Psoas muscle (tissue), 8 donors: ENCODE data around the gene TGM6. TPM values are rescaled to one million over a fixed set of nuclear protein-coding genes. Genes with fewer than 3 reads are reported as not detected.

Experiments used
- ATAC-seq, 4 donors: fragments of 200-7000 bp; cut with Tn5 transposase; one replicate each; pipeline ENCODE4 v1.9.1; 2020; ENCODE audit warnings: moderate library complexity in 3 of 4, mild to moderate bottlenecking in 2 of 4
- DNase-seq, 2 donors: peaks; one replicate each; pipeline ENCODE4 v3.0.0-alpha.2; 2020
- H3K27ac ChIP-seq: fragments of 200-600 bp; one replicate; pipeline ENCODE4 v1.8.0; 2022
- H3K27me3 ChIP-seq, 3 donors: fragments of 200-600 bp in 1 of 3; one replicate each; pipeline versions ENCODE4 v1.6.1 to v1.8.0; 2013 to 2022; ENCODE audit warnings: low read length in 2 of 3, mild to moderate bottlenecking in 2 of 3, moderate library complexity in 1 of 3; ENCODE audit not compliant: insufficient read depth in 3 of 3
- H3K36me3 ChIP-seq, 2 donors: fragments of 200-600 bp in 1 of 2; one replicate each; pipeline versions ENCODE4 v1.6.1 to v1.8.0; 2013 to 2022; ENCODE audit warnings: low read depth in 1 of 2, mild to moderate bottlenecking in 1 of 2, moderate library complexity in 1 of 2; ENCODE audit not compliant: insufficient read depth in 1 of 2
- H3K4me1 ChIP-seq: fragments of 200-600 bp; one replicate; pipeline ENCODE4 v1.8.0; 2022
- H3K4me3 ChIP-seq: fragments of 200-600 bp; one replicate; pipeline ENCODE4 v1.8.0; 2022; ENCODE audit warnings: mild to moderate bottlenecking
- H3K9me3 ChIP-seq: fragments of 200-600 bp; one replicate; pipeline ENCODE4 v1.8.0; 2022
- CTCF ChIP-seq: fragments of 200-600 bp; IDR thresholded peaks from one replicate; pipeline ENCODE4 v1.8.0; 2022; ENCODE audit warnings: antibody characterized with exemption
- WGBS, 3 donors: extraction: QIAGEN DNeasy Blood & Tissue Kit; methylation state at CpG; one replicate each; pipeline versions ENCODE4 v1.1.6 to v1.1.7; 2013; 5-methylcytosine and 5-hydroxymethylcytosine counted together
- intact Hi-C, 2 donors: fragments of 100-400 bp; cut with DNase I; formaldehyde crosslinking; loops; one replicate each; pipeline versions ENCODE4 v1.11.0 to v1.14.2; 2022
- polyA plus RNA-seq, 3 donors: library from polyadenylated mRNA; stranded (reverse); fragments of 200-250 nt; gene quantifications; one replicate each; pipeline ENCODE4 v1.2.3, GENCODE V29; 2013
- total RNA-seq, 4 donors: library from RNA; stranded (reverse); fragmentation: NEBNext Ultra II Directional in 2 of 4; extraction: Animal tissue kit (Norgen Biotek cat#: 25700) in 2 of 4; gene quantifications; one replicate each; pipeline versions ENCODE4 v1.2.1 to v1.2.4, GENCODE V29; 2021 to 2023
- donor health status: healthy with polysubstance abuse.
- donor health status: DM: no; HTN: no; CAD: no; lungs with moderate emphysema.
- donor health status: Bipolar disorder and iron deficiency.
- donor health status: healthy.
- donor health status: DM: yes; HTN: yes; CAD: no.
- donor health status: DM: no; HTN: no; CAD: no.
- donor health status: DM: no; HTN: no; CAD: no.
- donor health status: DM: yes; HTN: yes; CAD: no.

Gene TGM6
- total and polyA plus RNA-seq, 7 donors = not detected

- Histone ChIP-seq H3K27ac (no peak overlapping the region), H3K27me3 (no peaks in the 10 kb centered on the region), H3K4me1 (peaks cover 3% of the 10 kb centered on the region), H3K9me3 (no peaks in the 10 kb centered on the region), H3K36me3 (peaks cover 0 to 13% of the 10 kb centered on the region in 2 donors), H3K4me3 (no peak overlapping the region)
- DNase-seq (no peak), ATAC-seq (no peak)
- intact Hi-C loops = loop anchor here in 1 of 2 donors (10.0 kb wide), 1 partner anchor 179 kb away; the partner anchor contains the start of gene NOP56
- TF ChIP-seq CTCF = no peak
- WGBS, 3 donors = 92 to 97% (median 94%) methylated on average over 9 of the region's 9 CpGs
These were observed 95.4 kb downstream of the TGM6 start for GRCh38 chr20:2475850-2476741.

DNA sequence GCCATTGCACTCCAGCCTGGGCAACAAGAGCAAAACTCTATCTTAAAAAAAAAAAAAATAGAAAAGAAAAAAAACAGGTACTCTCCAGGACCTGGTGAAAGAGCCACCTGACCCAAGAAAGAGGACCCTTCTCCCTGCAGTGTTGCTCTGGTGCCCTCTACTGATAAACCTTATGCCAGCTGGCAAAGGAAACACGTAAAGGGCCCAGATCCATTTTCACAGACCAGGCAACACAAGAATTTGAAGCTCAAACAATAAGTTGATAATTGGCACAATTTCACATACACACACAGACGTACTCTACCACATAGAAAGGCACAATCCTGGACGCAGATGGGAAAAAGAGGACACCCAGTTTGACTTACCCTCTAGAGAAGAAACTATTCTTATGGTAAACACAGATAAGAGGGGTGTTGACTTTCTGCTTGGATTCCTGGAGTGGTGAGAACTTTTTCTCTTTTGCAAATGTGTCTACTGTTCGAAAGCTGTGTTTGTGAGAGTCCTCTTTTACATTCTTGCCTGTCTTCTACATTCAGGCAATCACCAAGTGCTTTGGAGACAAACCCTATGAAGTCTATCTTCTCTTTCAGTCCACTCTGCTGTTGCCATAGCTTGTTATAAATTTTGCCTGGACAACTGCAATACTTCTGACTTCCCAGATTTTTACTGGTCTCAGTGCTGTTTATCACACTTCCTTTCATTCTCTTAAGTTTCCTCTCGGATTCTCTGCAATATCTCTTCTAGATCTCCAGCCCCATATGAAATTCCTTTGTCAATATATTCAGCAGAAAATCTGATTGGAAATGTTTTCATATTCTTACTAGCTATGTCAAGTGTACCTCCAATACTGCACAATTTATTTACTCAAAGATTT is 96.3 kb downstream of the TGM6 start:
- WGBS, 3 donors = 81 to 88% (median 84%) methylated on average over 5 of the region's 5 CpGs
- H3K27me3 ChIP-seq = no peaks in the 10 kb centered on the region
- ATAC-seq (no peak), DNase-seq (no peak)
- H3K36me3 ChIP-seq = peaks cover 0 to 22% of the 10 kb centered on the region in 2 donors
- no peaks in the 10 kb centered on the region for H3K9me3 ChIP-seq
- intact Hi-C loops = loop anchor here in 1 of 2 donors (10.0 kb wide), 1 partner anchor 178 kb away; the partner anchor contains the start of gene NOP56
- TF ChIP-seq CTCF = peak; percentile 5
- H3K4me1 ChIP-seq = no peaks in the 10 kb centered on the region
- H3K27ac ChIP-seq = no peak overlapping the region
- no peak overlapping the region for H3K4me3 ChIP-seq

DNA sequence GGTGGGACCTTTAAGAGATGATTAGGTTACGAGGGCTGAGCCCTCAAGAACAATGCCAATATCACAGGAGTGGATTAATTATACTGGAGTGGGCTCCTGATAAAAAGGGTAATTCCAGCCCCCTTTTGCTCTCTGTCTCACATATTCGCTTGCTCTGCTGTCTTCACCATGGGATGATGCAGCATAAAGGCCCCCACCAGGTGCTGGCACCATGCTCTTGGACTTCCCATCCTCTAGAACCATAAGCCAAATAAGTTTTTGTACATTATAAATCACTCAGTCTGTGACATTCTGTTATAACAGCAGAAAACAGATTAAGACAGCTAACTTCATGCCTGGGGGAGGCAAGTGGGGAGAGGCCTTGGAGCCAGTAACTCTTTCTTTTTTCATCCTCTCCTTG is 99.7 kb downstream of the TGM6 start:
- DNase-seq (no peak), ATAC-seq (no peak)
- Histone ChIP-seq H3K27me3 (no peaks in the 10 kb centered on the region), H3K4me3 (no peak overlapping the region), H3K9me3 (no peaks in the 10 kb centered on the region), H3K27ac (no peak overlapping the region), H3K4me1 (no peaks in the 10 kb centered on the region), H3K36me3 (peaks cover 7 to 56% of the 10 kb centered on the region in 2 donors)
- WGBS, 3 donors = 96 to 99% (median 98%) methylated on average over 2 of the region's 2 CpGs
- no peak for TF ChIP-seq CTCF
- intact Hi-C loops = no loop called here

Other genes with a start within 250 kb of the TGM6 start
- under 1 TPM in 1 of 4 donors, not detected in 3; 0.11 TPM for gene TGM3, start 84.9 kb upstream of the TGM6 start, total RNA-seq
- gene TGM3, start 84.9 kb upstream of the TGM6 start, polyA plus RNA-seq = under 1 TPM in 2 of 3 donors, not detected in 1; 0.07 to 0.14 TPM
- 100 to 1,000 TPM in 1 of 4 donors, 10 to 100 TPM in 3; 41.9 to 114 (median 78.8) TPM for gene SNRPB, start 89.9 kb downstream of the TGM6 start, total RNA-seq
- gene SNRPB, start 89.9 kb downstream of the TGM6 start, polyA plus RNA-seq = 100 to 1,000 TPM; 148 to 355 (median 157) TPM
- 10 to 100 TPM in 2 of 4 donors, 1 to 10 TPM in 2; 7.8 to 15.3 (median 10.9) TPM for gene ZNF343, start 128.0 kb downstream of the TGM6 start, total RNA-seq
- gene ZNF343, start 128.0 kb downstream of the TGM6 start, polyA plus RNA-seq = 10 to 100 TPM in 1 of 3 donors, 1 to 10 TPM in 2; 6.4 to 13.1 (median 9.0) TPM
- gene TMC2, start 155.7 kb downstream of the TGM6 start, total RNA-seq = under 1 TPM in 2 of 4 donors, not detected in 2; 0.12 to 0.25 TPM
- under 1 TPM; 0.03 to 0.12 (median 0.04) TPM for gene TMC2, start 155.7 kb downstream of the TGM6 start, polyA plus RNA-seq